GM21423 (cell line): ENCODE results near the gene WNK2.
A peak's percentile ranks its signal among the peaks of the same experiment; 100 is the strongest.
"Not testable (repeated sequence)": the region's sequence is repeated elsewhere in the genome, so short reads cannot be mapped to it uniquely, and the experiment has no call there.

Source experiments
- ATAC-seq: cut with Tn5 transposase; IDR thresholded peaks from one replicate; pipeline ENCODE4 v1.9.1; 2021; ENCODE audit warnings: mild to moderate bottlenecking, moderate library complexity; ENCODE audit not compliant: unreplicated experiment

The WNK2 gene

DNA sequence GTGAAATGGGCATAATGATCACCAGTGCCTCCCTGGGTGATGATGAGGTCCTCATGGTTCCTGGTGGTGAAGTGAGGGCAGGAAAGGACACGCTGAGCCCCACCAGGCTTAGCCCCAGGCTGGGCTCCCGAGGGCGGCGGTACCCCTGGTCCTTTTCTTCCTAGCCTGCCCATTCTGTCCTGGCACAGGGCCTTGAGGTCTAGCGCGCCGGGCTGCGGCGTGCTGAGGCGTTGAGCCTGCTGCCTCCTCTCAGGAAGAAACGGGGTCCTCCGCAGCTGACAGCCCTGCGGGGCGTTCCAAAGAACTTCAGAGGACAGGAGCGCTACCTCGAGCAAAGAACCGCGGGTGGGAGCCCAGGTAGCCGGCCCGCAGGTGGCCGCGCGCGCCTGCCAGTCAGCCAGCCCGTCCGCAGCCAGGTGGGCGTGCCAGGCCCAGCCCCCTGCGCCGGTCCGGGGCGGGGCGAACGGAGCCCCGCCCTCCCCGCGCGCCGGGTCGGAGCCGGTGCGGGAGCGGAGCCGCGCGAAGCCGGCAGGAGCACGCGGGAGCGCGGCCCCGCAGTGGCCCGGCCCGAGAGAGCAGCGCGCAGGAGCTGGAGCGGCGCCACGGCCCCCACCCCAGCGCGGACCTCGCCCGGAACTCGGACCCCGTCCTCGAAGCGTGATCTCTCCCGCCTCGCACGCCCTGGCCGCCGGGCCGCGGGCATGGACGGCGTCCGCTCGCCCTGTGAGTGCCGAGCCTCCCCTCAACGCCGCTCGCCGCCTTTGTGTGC is at the start of gene WNK2:
Gene WNK2 (plus strand): TSS at position 477 of the 769 bp plus-strand sequence. CDS start 791 bp downstream, outside the sequence.
- no peak for ATAC-seq

DNA sequence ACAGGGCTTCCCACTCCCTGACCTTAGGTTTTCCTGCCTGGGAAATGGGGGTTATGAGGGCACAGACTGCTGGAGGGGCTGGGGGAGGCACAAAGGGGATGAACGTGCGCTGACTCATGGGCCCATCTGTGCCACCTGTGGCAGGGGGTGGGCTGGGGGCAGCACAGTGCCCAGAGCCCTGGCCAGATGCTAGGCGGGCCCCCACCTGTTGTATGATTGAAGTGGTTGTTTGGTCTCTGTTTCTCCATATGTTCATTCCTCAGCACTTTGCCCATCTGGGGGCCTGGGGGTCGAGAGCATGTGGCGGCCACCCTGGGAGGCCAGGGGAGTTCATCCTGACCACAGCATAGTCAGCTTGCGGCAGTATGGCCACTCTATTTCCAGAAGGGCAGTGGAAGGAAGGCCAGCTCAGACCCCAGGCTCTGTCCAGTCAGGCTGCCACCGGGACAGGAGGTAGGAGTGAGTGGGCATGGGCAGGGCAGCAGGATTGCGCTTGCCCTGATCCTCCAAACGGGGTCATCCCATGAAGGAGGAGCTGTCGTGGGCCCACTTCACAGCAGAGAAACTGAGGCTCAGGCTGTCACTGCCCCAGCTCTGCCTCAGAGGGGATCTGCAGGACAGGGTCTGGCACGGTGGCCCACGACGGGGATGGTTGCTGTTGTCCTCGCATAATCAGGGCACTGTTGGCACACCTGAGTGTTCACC is 49.0 kb upstream of the WNK2 start:
- ATAC-seq = no peak

GRCh38 chr9:93136011-93136440 is 47.9 kb upstream of the WNK2 start:
- ATAC-seq = no peak

- ATAC-seq = no peak
Measured at GRCh38 chr9:93137362-93137761, 46.6 kb upstream of the WNK2 start.

- ATAC-seq = no peak
Measured at GRCh38 chr9:93138171-93138764, 45.7 kb upstream of the WNK2 start.

DNA sequence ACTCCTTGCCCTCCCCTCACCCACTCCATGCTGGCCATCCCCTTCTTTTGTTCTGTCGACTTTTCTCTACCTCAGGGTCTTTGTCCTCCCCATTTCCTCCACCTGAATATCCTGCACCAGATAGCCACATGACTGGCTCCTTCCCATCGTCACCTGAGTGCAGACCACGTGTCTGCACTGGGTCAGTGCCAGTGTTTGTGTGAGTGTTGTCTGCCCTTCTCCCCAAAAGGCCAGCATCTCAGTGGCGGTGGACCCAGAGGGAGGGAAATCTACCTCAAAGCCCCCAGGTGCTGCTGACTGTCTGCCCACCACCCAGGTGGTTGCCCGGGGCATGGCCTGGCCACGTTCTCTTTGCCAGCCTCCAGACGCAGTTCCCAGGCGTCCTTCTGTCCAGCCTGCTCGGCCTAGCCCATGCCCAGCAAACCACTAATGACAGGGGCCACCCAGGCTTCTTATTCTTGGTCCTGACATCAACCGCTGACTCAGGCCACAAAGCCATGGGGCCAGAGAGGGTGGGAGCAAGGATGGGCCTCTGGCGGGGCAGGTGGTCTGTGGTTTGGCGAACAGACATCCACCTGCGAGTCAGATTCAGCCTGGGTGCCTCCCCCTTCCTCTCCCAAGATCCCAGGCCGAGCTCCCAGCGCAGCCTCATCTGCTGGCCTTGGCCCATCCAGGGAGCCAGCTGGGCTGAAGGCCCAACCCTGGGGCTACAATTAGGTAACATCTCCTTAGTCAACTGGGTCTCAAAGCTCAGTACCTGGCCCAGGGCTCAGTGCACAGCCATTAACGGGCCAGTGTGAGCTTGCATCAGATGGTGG is 44.4 kb upstream of the WNK2 start:
- no peak for ATAC-seq

DNA sequence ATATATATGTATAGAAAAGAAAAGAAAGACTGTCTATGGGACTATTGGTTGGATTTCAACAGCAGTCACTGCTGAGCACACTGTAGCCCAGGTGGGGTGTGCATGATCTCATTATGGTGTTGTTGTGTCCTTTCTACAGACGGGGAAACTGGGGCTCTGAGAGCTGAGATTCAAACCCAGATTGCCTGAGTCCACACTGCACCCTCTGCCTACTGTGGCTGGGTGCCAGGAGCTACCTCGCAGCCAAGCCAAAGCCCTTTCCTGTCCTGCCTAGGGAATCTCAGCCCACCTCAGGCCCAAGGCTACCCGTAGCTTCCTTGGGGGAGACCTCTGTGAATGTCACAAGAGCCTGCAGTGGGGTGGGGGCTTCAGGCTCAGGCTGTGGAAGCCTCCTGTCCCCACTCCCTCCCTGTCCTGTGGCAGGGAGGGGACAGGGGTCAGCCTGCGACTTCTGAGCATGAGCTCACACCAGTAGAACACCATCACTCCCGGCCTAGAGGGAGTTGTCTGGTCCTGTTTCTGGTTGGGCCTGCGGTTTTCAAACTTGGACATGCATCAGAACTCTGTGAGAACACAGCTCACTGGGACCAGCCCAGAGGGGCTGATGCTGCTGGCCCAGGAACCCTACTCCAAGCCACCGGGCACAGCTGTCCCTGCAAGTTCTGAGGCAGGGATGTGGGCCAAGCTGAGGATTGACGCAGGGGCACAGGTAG is 42.0 kb upstream of the WNK2 start:
- no peak for ATAC-seq

DNA sequence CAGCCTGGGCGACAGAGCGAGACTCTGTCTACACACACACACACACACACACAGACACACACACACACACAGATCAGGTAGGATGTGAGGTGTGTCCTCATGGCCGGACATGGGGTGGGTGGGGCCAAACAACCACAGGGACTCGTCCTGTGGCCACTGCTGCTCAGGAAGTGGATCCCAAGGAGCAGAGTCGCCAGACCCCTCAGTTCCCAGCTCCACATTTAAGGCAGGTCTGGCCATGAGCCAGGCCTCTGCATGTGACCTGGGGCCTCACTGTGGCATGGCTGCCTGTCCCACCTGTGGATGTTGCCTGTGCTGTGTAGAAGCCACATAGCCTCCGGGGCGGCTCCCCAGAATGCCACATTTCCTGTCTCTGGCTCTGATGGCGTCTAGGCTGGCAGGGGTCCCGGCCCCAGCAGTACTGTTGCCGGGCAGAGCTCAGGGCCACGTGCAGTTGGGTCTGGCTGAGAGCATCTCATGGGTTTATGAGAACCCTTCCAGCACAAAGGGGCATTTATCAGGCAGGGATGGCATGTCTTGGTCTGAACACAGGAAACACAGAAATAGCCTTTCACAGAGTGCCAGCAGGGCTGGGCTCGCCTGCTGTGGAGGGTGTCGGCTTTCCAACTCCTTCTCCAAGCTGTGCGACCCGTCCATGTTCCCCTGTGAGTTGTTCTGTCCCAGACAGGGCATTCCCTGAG is 40.0 kb upstream of the WNK2 start:
- ATAC-seq = no peak

DNA sequence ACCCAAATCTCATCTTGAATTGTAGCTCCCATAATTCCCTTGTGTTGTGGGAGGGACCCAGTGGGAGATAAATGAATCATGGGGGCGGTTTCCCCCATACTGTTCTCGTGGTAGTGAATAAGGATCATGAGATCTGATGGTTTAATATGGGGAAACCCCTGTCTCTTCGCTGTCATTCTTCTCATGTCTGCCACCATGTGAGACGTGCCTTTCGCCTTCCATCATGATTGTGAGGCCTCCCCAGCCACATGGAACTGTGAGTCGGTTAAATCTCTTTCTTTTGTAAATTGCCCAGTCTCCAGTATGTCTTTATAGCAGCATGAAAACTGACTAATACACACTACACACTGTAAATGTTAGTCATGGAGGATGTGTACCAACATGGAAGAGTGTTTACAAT is 37.2 kb upstream of the WNK2 start:
- not testable (repeated sequence) for ATAC-seq

- no peak for ATAC-seq
Measured at GRCh38 chr9:93147632-93148031, 36.3 kb upstream of the WNK2 start.

- no peak for ATAC-seq
Measured at GRCh38 chr9:93148721-93149120, 35.2 kb upstream of the WNK2 start.

DNA sequence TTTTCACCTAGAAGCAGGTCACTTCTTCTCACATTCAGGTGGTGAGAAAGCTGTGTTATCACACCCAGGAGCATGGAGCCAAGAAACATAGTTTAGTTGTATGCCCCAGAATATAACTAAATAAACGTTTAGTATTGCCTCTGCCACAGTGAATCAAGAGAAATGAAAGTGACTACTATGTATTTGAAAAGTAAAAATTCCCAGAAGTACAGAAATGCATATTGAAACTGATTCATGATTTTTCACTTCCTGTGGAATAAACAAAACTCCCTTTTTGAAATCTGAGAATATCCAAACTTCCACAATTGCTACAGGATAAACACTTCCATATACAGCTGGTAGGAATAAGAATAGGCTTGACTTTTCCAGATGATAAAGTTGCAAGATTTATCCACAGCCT is 34.6 kb upstream of the WNK2 start:
- ATAC-seq = no peak

GRCh38 chr9:93151097-93151784 is 32.7 kb upstream of the WNK2 start:
- no peak for ATAC-seq

- no peak for ATAC-seq
Measured at GRCh38 chr9:93154293-93154903, 29.5 kb upstream of the WNK2 start.

DNA sequence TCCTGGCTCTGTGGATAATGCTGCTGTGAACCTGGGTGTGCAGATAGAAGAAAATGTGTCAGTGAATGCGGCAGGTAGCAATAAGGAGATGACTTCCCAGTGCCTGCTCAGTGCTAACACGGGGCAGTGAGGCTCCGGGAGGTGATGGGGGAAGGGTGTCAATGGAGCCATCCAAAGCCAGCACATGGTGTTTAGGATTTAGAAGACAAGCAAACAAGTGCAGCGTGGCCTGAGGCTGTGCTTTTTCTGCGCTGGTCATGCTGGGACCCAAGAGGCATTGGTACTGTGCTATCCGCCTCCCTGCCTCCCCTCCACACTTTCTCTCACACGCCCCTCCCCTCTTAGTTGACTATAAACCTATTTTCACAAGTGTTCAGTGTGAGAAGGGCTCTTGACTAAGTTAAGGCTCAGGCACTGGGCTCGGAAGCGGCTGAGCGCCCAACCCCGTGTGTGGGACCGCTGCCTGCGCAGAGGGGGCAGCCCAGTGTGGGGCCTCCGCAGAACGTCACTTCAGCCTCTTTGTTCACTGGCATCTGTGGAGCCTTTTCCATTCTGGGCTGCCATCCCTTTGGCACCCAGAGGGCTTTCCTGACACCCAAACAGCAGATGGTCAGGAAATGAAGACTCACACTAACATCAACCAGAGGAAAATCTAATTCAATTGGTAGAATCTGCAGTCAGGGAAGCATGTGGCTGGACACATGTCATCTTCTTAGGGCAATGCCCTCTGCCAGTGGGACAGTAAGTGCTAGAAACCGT is 28.0 kb upstream of the WNK2 start:
- ATAC-seq = no peak

DNA sequence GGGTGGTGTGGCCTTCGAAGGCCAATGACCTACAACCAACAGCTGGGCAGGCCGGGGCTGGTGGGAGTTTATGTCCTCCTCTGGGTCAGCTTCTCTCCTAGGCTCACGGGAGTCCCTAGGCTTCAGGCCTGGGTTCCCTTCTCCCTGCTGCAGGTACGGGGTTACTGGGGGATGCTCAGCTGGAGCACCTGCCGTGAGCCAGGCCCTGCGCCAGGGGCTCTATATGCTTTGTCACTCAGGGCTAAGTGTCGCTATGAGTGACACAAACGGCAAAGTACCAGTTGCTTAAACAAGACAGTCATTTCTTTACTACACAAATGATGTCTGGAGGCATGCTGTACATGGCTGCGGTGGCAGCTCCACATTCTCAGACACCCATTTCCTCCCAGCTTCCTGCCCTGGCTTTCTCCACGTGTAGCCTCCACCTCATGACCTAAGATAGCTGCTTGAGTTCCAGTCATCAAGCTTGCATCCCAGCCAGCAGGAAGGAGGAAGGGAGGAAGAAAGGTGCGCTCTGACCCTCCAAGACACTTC is 27.4 kb upstream of the WNK2 start:
- ATAC-seq = no peak

GRCh38 chr9:93159601-93160471 is 24.1 kb upstream of the WNK2 start:
- ATAC-seq = peak; percentile 83
